HG03558 (cell line): Measurements from ENCODE around the gene PAGE2B.
"Not testable (repeated sequence)": the region's sequence is repeated elsewhere in the genome, so short reads cannot be mapped to it uniquely, and the experiment has no call there.

Experiments
- ATAC-seq: cut with Tn5 transposase; IDR thresholded peaks from one replicate; pipeline ENCODE4 v1.9.1; 2021; ENCODE audit warnings: moderate number of reproducible peaks; ENCODE audit not compliant: unreplicated experiment; ENCODE audit errors: extremely low read depth

The PAGE2B gene

GRCh38 chrX:55107262-55107661 is 32.4 kb downstream of the PAGE2B start:
- no peak for ATAC-seq

GRCh38 chrX:55107911-55108310 is 33.1 kb downstream of the PAGE2B start:
- no peak for ATAC-seq

DNA sequence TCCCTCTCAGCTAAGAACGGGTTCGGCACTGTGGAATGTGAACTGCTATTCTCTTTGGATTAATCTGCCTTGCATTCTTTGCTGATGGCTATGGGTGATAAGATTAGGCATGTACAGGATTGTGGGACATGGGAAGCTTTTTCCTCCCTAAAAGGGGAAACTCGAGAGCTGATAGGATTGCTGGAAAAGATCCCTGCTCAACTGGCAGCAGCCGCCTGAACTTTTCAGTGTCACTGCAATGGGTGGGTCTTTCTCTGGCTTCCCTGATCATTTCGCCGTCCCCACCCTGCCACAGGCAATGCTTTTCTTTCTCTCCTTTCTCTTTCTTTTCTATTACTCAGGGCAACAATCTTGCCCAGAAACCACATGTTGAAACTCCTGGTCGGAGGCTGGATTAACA is 34.5 kb downstream of the PAGE2B start:
- ATAC-seq, result no peak

DNA sequence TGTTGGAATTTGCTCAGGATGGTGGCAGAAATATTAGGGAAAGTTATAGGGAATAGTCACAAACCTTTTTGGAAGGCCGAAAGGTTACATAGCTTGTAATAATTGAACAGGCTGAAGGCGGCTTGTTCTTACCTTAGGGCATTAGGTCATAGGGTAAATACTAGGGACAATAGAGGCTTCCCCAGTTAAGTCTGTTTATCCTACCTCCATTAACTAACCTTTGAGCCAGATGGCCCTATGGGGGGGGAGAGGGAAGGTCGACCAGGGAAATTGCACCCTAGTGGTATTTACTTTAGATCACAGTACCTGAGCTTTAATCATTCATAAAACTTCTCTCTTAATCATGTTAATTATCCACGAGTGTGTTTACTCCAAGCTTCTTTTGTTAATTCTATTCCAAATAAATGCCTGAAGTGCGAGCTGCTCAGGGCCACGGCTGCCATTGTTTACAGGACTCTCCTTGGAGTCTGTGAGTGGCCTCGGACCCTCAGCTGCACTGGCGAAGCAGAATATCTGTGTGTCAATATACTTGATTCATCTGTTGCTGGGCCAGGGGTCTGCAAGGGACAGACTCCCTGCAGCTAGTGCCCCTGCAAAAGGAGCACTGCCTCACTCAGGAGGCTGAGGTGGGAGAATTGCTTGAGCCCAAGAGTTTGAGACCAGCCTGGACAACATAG is 36.9 kb downstream of the PAGE2B start:
- ATAC-seq, result no peak

GRCh38 chrX:55116589-55116988 is 41.8 kb downstream of the PAGE2B start:
- ATAC-seq, result not testable (repeated sequence)

DNA sequence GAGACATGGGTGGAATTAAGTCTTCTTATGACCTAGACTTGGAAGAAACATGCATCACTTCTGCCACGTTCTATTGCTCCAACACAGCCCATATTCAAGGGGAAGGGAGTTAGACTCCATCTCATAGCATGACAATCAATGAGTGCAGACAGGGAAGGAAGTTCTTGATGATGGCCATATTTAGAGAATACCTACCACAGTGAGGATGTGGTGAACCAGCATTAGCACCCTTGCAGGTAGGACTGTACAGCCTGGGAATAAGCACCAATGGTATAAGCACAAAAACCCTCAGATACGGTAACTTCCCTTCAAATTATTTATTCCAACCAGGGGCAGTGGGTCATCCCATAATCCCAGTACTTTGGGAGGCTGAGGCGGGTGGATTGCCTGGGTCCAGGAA is 43.7 kb downstream of the PAGE2B start:
- ATAC-seq, result no peak

GRCh38 chrX:55119271-55119670 is 44.4 kb downstream of the PAGE2B start:
- no peak for ATAC-seq

DNA sequence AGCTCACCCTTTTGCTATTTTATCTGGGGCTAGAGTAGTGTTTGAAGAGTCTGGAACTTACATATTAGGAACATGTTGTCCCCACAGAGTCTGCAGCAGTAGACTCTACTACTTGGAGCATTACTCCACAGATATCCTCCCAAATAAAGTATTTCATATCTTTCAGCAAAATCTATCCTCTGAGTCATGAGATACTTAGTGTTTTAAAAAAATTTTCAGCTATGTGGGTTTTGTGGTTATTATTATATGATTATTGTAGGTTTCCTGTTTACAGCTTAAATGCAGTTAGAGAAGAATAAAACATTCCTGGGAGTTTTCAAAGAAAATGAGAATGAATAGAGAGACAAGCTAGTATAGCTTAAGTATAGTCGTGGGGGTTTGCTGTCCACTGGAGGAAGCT is 44.9 kb downstream of the PAGE2B start:
- no peak for ATAC-seq

DNA sequence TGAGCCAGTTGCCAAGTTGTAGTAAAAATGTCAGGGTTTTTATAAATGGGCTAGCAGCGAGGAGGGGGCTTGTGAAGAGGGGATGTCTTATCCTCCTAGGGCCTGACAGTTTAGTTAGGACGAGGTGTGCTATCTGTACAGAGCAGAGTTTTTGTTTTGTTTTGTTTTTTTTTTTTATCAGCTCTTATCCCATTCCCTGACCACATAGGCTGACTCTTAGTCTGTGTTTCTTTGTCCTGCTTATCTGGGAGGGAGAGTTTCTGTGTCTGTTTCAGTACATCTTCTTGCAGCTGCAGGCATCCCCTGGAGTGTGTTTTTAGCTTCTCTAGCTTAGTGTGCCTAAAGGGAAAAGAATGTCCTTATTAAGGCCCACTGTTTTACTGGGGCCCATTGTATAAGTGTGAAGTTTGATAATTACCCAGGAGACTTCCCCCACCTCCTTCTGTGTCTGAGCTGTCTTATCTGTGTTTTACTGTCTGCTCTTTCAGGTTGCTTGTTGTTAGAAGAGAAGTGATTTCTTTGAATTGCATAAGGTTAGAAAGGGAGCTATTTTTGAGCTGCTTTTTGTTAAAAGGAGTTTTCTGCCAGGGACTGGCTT is 46.0 kb downstream of the PAGE2B start:
- no peak for ATAC-seq

GRCh38 chrX:55123900-55124299 is 49.1 kb downstream of the PAGE2B start:
- no peak for ATAC-seq

GRCh38 chrX:55127692-55128091 is 52.9 kb downstream of the PAGE2B start:
- no peak for ATAC-seq
